Measurements from ENCODE around the gene RNF150.
"Not testable (repeated sequence)": the region's sequence is repeated elsewhere in the genome, so short reads cannot be mapped to it uniquely, and the experiment has no call there.

RNF150 gene

GRCh38 chr4:141133146-141133998 is at the start of gene RNF150:
TSS of gene RNF150 (minus strand) at chr4:141133469.
- peak; percentile 89 for DNase-seq (ENCODE audit: low spot score)

- DNase-seq (ENCODE audit: low spot score), result no peak
Observed at GRCh38 chr4:141180991-141181761, 47.9 kb upstream of the RNF150 start.

GRCh38 chr4:141179474-141180373 is 46.5 kb upstream of the RNF150 start:
- no peak for DNase-seq (ENCODE audit: low spot score)

- no peak for DNase-seq (ENCODE audit: low spot score)
Observed at GRCh38 chr4:141177171-141177570, 43.9 kb upstream of the RNF150 start.

GRCh38 chr4:141174457-141174856 is 41.2 kb upstream of the RNF150 start:
- no peak for DNase-seq (ENCODE audit: low spot score)

GRCh38 chr4:141170671-141171070 is 37.4 kb upstream of the RNF150 start:
- no peak for DNase-seq (ENCODE audit: low spot score)

GRCh38 chr4:141169391-141169790 is 36.1 kb upstream of the RNF150 start:
- DNase-seq (ENCODE audit: low spot score), result no peak

GRCh38 chr4:141165001-141165400 is 31.7 kb upstream of the RNF150 start:
- DNase-seq (ENCODE audit: low spot score), result not testable (repeated sequence)

GRCh38 chr4:141159027-141159426 is 25.8 kb upstream of the RNF150 start:
- DNase-seq (ENCODE audit: low spot score), result no peak

GRCh38 chr4:141158219-141158618 is 24.9 kb upstream of the RNF150 start:
- peak; percentile 64 for DNase-seq (ENCODE audit: low spot score)

GRCh38 chr4:141155586-141155985 is 22.3 kb upstream of the RNF150 start:
- no peak for DNase-seq (ENCODE audit: low spot score)

GRCh38 chr4:141154725-141155124 is 21.5 kb upstream of the RNF150 start:
- no peak for DNase-seq (ENCODE audit: low spot score)

- DNase-seq (ENCODE audit: low spot score), result no peak
Observed at GRCh38 chr4:141153751-141154510, 20.7 kb upstream of the RNF150 start.

- no peak for DNase-seq (ENCODE audit: low spot score)
Observed at GRCh38 chr4:141144207-141144606, 10.9 kb upstream of the RNF150 start.

GRCh38 chr4:141142423-141142822 is 9.2 kb upstream of the RNF150 start:
- no peak for DNase-seq (ENCODE audit: low spot score)

GRCh38 chr4:141140391-141141200 is 7.3 kb upstream of the RNF150 start:
- DNase-seq (ENCODE audit: low spot score), result peak; percentile 45

GRCh38 chr4:141133999-141134995 is 1.0 kb upstream of the RNF150 start:
- DNase-seq (ENCODE audit: low spot score), result peak; percentile 34

GRCh38 chr4:141132709-141133145 is 542 bp downstream of the RNF150 start:
- peak; percentile 89 for DNase-seq (ENCODE audit: low spot score)

GRCh38 chr4:141132072-141132708 is 1.1 kb downstream of the RNF150 start:
- DNase-seq (ENCODE audit: low spot score), result peak; percentile 60

Data from GM03348 (cell line).